ENCODE measurements around the gene IMPG1.

The IMPG1 gene

GRCh38 chr6:75884822-75885221, 187.6 kb downstream of the IMPG1 start:
- no peak for FAIRE-seq

GRCh38 chr6:75882734-75883133, 189.7 kb downstream of the IMPG1 start:
- no peak for FAIRE-seq

GRCh38 chr6:75880305-75880704, 192.2 kb downstream of the IMPG1 start:
- FAIRE-seq: peak; percentile 95

GRCh38 chr6:75876152-75876551, 196.3 kb downstream of the IMPG1 start:
- no peak for FAIRE-seq

- FAIRE-seq: no peak
Observed at GRCh38 chr6:75874224-75874623, 198.2 kb downstream of the IMPG1 start.

Data from endometrium (tissue), 2 donors.